ENCODE measurements around the gene ZBTB38.

DNA sequence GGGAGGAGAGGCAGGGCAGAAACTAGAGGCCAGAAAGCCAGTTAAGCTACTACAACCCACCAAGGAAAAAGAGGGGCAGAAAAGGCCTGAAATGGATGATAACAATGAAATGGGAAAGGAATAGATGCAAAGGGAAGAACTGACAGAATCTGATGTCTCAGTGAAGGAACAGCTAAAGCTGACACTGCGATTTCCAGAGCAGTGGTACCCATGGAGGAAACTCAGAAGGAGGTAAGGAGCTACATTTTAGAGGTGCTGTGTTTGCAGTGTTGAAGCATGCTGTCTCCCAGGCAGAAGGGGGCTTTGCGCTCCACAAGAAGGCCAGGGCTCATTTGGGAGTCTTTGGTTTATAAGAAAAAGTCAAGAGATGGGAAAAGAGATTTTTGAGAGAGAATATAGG is 38.0 kb downstream of the ZBTB38 start:
- TF ChIP-seq CTCF (conservative IDR thresholded peaks at IDR 0.05; ENCODE audit: low read length) (no peak), EZH2phosphoT487 (IDR thresholded peaks at IDR 0.05; ENCODE audit: borderline replicate concordance, low read depth, low read length) (no peak)

All from OCI-LY7 (cell line).